ENCODE results near the gene ZSWIM6.

The ZSWIM6 gene

GRCh38 chr5:61447780-61448495 is 115.9 kb downstream of the ZSWIM6 start:
- H3K36me3 ChIP-seq (ENCODE audit: low read length) = no peaks in the 10 kb centered on the region
- no peak overlapping the region for H3K4me2 ChIP-seq (ENCODE audit: low read depth, low read length, poor library complexity, severe bottlenecking)
- TF ChIP-seq CTCF (IDR thresholded peaks at IDR 0.05; ENCODE audit: insufficient read depth, low read length, poor library complexity, severe bottlenecking) (no peak), EZH2phosphoT487 (conservative IDR thresholded peaks at IDR 0.05; ENCODE audit: low read length) (no peak)
- no peaks in the 10 kb centered on the region for H3K9me2 ChIP-seq (replicated peaks; ENCODE audit: insufficient read depth, low read length)
- H3K4me3 ChIP-seq (ENCODE audit: insufficient read depth, low read length, poor library complexity, severe bottlenecking) = no peak overlapping the region
- H3K9me3 ChIP-seq (ENCODE audit: insufficient read depth, low read length) = peaks cover 15% of the 10 kb centered on the region; the same call in 1 of the 2 replicates
- no peak overlapping the region for H3K27ac ChIP-seq (ENCODE audit: low read depth, low read length)
- no peaks in the 10 kb centered on the region for H3K27me3 ChIP-seq (ENCODE audit: low read length)
- H3F3A ChIP-seq (ENCODE audit: insufficient read depth) = no peaks in the 10 kb centered on the region
- no peak overlapping the region for H3K9ac ChIP-seq (ENCODE audit: low read length)
- H4K20me1 ChIP-seq (ENCODE audit: low read depth, low read length) = no peaks in the 10 kb centered on the region
- H3K79me2 ChIP-seq (ENCODE audit: insufficient read depth, low read length) = no peaks in the 10 kb centered on the region
- no peak overlapping the region for H2AFZ ChIP-seq (ENCODE audit: low read depth, low read length, severe bottlenecking)

- H3K4me2 ChIP-seq (ENCODE audit: low read depth, low read length, poor library complexity, severe bottlenecking) = no peak overlapping the region
- H3K9ac ChIP-seq (ENCODE audit: low read length) = no peak overlapping the region
- no peaks in the 10 kb centered on the region for H4K20me1 ChIP-seq (ENCODE audit: low read depth, low read length)
- H3K9me2 ChIP-seq (replicated peaks; ENCODE audit: insufficient read depth, low read length) = no peaks in the 10 kb centered on the region
- no peak for TF ChIP-seq CTCF (IDR thresholded peaks at IDR 0.05; ENCODE audit: insufficient read depth, low read length, poor library complexity, severe bottlenecking)
- H2AFZ ChIP-seq (ENCODE audit: low read depth, low read length, severe bottlenecking) = no peak overlapping the region
- H3K36me3 ChIP-seq (ENCODE audit: low read length) = no peaks in the 10 kb centered on the region
- no peaks in the 10 kb centered on the region for H3K79me2 ChIP-seq (ENCODE audit: insufficient read depth, low read length)
- H3K9me3 ChIP-seq (ENCODE audit: insufficient read depth, low read length) = peaks cover 8% of the 10 kb centered on the region; the same call in 1 of the 2 replicates
- H3K27me3 ChIP-seq (ENCODE audit: low read length) = no peaks in the 10 kb centered on the region
- no peak overlapping the region for H3K27ac ChIP-seq (ENCODE audit: low read depth, low read length)
- no peaks in the 10 kb centered on the region for H3F3A ChIP-seq (ENCODE audit: insufficient read depth)
- no peak overlapping the region for H3K4me3 ChIP-seq (ENCODE audit: insufficient read depth, low read length, poor library complexity, severe bottlenecking)
Measured at GRCh38 chr5:61449804-61450492, 117.9 kb downstream of the ZSWIM6 start.

- TF ChIP-seq CTCF (IDR thresholded peaks at IDR 0.05; ENCODE audit: insufficient read depth, low read length, poor library complexity, severe bottlenecking) = no peak
- no peak for TF ChIP-seq EZH2phosphoT487 (conservative IDR thresholded peaks at IDR 0.05; ENCODE audit: low read length)
Measured at GRCh38 chr5:61450493-61451279, 118.6 kb downstream of the ZSWIM6 start.

More at GRCh38 chr5:61450493-61451279, 118.6 kb downstream of the ZSWIM6 start:
- Histone ChIP-seq H3K27me3 (ENCODE audit: low read length) (no peaks in the 10 kb centered on the region), H3K9ac (ENCODE audit: low read length) (no peak overlapping the region), H4K20me1 (ENCODE audit: low read depth, low read length) (no peaks in the 10 kb centered on the region), H3K27ac (ENCODE audit: low read depth, low read length) (no peak overlapping the region), H3K9me3 (ENCODE audit: insufficient read depth, low read length) (peaks cover 8% of the 10 kb centered on the region; the same call in 1 of the 2 replicates), H2AFZ (ENCODE audit: low read depth, low read length, severe bottlenecking) (no peak overlapping the region), H3K4me3 (ENCODE audit: insufficient read depth, low read length, poor library complexity, severe bottlenecking) (no peak overlapping the region), H3F3A (ENCODE audit: insufficient read depth) (no peaks in the 10 kb centered on the region), H3K4me2 (ENCODE audit: low read depth, low read length, poor library complexity, severe bottlenecking) (no peak overlapping the region), H3K36me3 (ENCODE audit: low read length) (no peaks in the 10 kb centered on the region), H3K79me2 (ENCODE audit: insufficient read depth, low read length) (no peaks in the 10 kb centered on the region), H3K9me2 (replicated peaks; ENCODE audit: insufficient read depth, low read length) (no peaks in the 10 kb centered on the region)
